GM18505 (cell line): ENCODE data around the gene CPA4.
"Not testable (repeated sequence)": the region's sequence is repeated elsewhere in the genome, so short reads cannot be mapped to it uniquely, and the experiment has no call there.

Source experiments
- ATAC-seq: cut with Tn5 transposase; IDR thresholded peaks from one replicate; pipeline ENCODE4 v1.9.1; 2021; ENCODE audit not compliant: unreplicated experiment
- POLR2A ChIP-seq: IDR thresholded peaks from 4 replicates; pipeline ENCODE4 v1.6.1; 2011; ENCODE audit warnings: borderline replicate concordance; ENCODE audit not compliant: insufficient read depth, insufficient read length; ENCODE audit errors: extremely low read depth

Gene CPA4

GRCh38 chr7:130301501-130302020 lies 8.6 kb downstream of the CPA4 start:
- no peak for ATAC-seq
- no peak for TF ChIP-seq POLR2A

DNA sequence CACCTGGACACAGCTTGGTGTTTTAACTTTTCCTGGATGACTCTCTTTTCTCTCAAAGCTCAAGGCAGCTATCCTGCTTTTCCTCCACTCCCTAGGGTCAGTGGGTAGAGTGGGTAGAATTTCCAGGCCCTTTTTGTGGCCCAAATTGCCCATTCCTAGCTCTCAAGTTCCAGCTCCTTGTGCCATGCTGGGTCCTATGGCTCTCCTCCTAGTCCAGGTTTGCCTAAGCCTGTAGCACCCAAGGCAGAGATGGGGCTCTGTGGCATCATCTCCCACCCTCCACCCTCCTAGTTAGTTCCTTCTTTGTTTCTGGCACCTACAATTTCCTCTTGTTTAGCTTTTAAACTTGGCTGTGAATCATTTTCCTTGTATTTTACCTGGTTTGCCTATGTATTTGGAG lies 9.7 kb downstream of the CPA4 start:
- ATAC-seq: no peak
- no peak for TF ChIP-seq POLR2A

GRCh38 chr7:130303127-130303526 lies 10.2 kb downstream of the CPA4 start:
- TF ChIP-seq POLR2A: no peak

DNA sequence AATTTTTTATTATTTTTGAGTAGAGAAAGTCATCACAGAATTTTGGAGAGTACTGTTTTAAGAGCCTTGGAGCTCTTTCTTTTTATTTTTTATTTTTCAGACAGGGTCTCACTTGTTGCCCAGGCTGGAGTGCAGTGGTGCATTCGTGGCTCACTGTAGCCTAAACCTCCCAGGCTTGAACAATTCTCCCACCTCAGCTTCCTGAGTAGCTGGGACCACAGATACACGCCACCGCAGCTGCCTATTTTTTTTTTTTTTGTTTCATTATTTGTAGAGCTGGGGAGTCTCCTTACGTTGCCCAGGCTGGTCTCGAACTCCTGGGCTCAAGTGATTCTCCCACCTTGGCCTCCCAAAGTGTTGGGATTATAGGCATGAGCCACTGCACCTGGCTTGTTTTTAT lies 10.6 kb downstream of the CPA4 start:
- no peak for ATAC-seq
- no peak for TF ChIP-seq POLR2A

More at GRCh38 chr7:130303127-130303526, 10.2 kb downstream of the CPA4 start:
- no peak for ATAC-seq

DNA sequence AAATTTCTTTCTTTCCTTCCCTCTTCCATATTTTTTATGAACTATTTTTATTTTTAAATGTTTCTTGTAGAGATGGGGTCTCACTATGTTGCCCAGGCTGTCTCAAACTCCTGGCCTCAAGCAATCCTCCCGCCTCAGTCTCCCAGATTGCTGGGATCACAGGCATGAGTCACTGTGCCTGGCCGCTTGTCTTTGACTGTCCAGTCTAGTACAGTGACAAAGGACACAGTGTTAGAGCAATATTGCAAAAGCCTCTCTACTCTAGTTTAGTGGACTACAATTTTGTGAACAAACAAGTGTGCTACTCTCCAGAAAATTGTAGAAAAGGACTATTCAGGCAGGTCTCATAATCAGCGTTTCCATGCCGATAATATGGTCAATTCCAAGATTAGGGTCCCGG lies 11.0 kb downstream of the CPA4 start:
- no peak for TF ChIP-seq POLR2A
- ATAC-seq: no peak

- ATAC-seq: no peak
- TF ChIP-seq POLR2A: no peak
These were observed 11.9 kb downstream of the CPA4 start for GRCh38 chr7:130304878-130305277.

GRCh38 chr7:130305433-130306042 lies 12.6 kb downstream of the CPA4 start:
- TF ChIP-seq POLR2A: no peak
- ATAC-seq: no peak

DNA sequence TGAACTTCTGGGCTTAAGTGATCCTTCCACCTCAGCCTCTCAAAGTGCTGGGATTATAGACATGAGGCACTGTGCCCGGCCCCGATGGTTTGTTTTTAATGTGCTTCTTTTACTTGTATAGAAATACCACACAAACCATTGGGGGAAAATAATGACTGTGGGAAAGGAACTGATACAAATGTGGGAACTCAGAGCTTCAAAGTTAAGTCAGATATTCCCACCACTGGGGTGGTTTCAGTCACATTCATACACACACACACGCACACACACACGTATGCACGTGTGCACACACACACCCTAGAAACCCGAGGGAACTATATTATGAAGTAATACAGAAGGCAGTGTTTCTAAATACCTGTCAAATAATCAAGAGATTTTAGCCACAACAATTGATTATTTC lies 17.0 kb downstream of the CPA4 start:
- ATAC-seq: no peak
- TF ChIP-seq POLR2A: no peak

- no peak for ATAC-seq
These were observed 21.3 kb downstream of the CPA4 start for GRCh38 chr7:130314305-130314704.

GRCh38 chr7:130319541-130319940 lies 26.6 kb downstream of the CPA4 start:
- ATAC-seq: no peak
- TF ChIP-seq POLR2A: no peak

More at GRCh38 chr7:130314305-130314704, 21.3 kb downstream of the CPA4 start:
- no peak for TF ChIP-seq POLR2A

DNA sequence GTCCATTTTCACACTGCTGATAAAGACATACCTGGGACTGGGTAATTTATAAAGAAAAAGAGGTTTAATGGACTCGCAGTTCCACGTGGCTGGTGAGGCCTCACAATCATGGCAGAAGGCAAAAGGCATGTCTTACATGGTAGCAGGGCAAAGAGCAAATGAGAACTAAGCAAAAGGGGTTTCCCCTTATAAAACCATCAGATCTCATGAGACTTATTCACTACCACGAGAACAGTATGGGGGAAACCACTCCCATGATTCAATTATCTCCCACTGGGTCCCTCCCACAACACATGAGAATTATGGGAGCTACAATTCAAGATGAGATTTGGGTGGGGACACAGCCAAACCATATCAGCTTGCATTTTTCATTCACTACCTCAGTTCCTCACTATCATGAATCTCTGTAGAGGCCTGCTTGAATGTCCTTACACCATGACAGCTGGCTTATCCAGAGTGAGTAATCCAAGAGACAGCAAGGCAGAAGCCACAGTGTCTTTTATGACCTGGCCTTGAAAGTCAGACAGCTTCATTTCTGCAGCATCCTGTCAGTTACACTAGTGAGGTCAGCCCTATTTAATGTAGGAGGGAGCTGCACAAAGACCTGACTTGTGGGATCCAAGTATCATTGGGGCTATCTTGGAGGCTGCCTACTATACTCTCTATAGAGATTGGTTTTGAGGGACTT lies 28.7 kb downstream of the CPA4 start:
- not testable (repeated sequence) for ATAC-seq

GRCh38 chr7:130322615-130323014 lies 29.7 kb downstream of the CPA4 start:
- no peak for ATAC-seq
- TF ChIP-seq POLR2A: no peak

- no peak for ATAC-seq
- TF ChIP-seq POLR2A: no peak
These were observed 31.5 kb downstream of the CPA4 start for GRCh38 chr7:130324306-130324943.

DNA sequence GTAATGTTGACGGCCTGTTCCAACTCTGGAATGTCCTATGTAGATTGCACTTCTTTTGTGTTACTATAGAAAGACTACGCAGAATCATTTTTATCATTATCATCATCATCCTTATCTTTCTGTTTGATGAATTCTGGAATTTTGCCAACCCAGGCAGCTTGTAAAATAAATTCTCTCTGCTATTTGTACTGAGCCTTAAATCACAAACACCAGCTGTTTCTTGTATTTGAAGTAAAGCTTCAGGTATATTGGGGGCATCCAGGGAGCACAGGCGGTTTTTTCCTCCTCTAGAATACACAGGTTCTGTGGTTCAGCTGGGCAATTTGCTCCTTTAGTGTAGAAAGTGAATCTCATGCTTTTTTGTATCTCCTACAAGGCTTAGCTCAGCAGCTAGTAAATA lies 36.7 kb downstream of the CPA4 start:
- ATAC-seq: no peak
- no peak for TF ChIP-seq POLR2A

GRCh38 chr7:130332259-130333053 lies 39.5 kb downstream of the CPA4 start:
- no peak for TF ChIP-seq POLR2A
- ATAC-seq: no peak
